ENCODE results near the gene HINT3. TPM values are rescaled to one million over a fixed set of nuclear protein-coding genes. Genes with fewer than 3 reads are reported as not detected.
"Not testable (repeated sequence)": the region's sequence is repeated elsewhere in the genome, so short reads cannot be mapped to it uniquely, and the experiment has no call there.

Gene HINT3
- total RNA-seq, 4 donors from 2014 or later, result 9.9 to 18.2 (median 11.5) TPM

DNA sequence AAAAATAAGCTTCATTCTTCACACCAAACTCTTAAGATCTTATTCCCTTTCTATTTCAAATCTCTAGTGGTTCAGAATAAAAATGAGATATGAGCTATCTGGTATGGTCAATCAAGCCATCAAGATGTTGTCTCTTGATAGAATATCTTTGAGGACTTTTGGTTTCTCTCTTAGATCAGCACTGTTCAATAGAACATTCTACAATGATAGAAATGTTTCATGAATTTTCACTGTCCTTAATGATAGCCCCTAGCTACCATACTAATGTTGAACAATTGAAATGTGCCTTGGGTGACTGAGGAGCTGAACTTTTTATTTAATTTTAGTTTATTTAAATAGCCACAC lies 24.1 kb upstream of the HINT3 start:
- no peaks in the 10 kb centered on the region for H3K9me3 ChIP-seq
- H3K4me3 ChIP-seq, result no peak overlapping the region
- TF ChIP-seq, protein P1, sequence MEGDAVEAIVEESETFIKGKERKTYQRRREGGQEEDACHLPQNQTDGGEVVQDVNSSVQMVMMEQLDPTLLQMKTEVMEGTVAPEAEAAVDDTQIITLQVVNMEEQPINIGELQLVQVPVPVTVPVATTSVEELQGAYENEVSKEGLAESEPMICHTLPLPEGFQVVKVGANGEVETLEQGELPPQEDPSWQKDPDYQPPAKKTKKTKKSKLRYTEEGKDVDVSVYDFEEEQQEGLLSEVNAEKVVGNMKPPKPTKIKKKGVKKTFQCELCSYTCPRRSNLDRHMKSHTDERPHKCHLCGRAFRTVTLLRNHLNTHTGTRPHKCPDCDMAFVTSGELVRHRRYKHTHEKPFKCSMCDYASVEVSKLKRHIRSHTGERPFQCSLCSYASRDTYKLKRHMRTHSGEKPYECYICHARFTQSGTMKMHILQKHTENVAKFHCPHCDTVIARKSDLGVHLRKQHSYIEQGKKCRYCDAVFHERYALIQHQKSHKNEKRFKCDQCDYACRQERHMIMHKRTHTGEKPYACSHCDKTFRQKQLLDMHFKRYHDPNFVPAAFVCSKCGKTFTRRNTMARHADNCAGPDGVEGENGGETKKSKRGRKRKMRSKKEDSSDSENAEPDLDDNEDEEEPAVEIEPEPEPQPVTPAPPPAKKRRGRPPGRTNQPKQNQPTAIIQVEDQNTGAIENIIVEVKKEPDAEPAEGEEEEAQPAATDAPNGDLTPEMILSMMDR (IDR thresholded peaks at IDR 0.05), result no peak
- TF ChIP-seq POLR2A (IDR thresholded peaks at IDR 0.05), result no peak
- no peaks in the 10 kb centered on the region for H3K27me3 ChIP-seq
- no peaks in the 10 kb centered on the region for H3K4me1 ChIP-seq
- H3K27ac ChIP-seq, result no peak overlapping the region
- H3K36me3 ChIP-seq, result peaks cover 0 to 15% (median 0%) of the 10 kb centered on the region in 3 donors
- no peak for DNase-seq

DNA sequence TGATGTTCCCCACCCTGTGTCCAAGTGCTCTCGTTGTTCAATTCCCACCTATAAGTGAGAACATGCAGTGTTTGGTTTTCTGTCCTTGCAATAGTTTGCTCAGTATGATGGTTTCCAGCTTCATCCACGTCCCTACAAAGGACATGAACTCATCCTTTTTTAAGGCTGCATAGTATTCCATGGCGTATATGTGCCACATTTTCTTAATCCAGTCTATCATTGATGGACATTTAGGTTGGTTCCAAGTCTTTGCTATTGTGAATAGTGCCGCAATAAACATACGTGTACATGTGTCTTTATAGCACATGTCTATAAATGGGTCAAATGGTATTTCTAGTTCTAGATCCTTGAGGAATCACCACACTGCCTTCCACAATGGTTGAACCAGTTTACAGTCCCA lies 21.1 kb upstream of the HINT3 start:
- H3K27me3 ChIP-seq, H3K4me1 ChIP-seq, H3K9me3 ChIP-seq, DNase-seq, H3K36me3 ChIP-seq, H3K27ac ChIP-seq, H3K4me3 ChIP-seq: not testable (repeated sequence)

DNA sequence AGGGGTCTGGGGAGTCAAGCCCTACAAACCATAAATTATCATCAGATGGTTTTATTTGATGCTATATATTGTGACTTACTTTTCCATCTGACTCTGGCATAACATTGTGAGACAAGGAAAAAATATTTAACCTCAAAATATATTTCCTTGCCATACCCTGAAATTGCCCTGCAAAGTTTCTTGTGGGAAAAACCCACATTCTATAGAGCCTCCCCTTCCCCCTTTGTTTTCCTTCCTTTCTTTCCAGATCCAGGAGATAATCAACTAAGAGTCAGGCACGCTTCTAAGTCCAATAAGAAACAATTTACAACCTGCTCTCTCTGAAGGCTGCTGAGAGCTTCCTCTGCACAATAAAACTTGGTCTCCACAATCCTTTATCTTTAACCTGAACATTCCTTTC lies 17.5 kb upstream of the HINT3 start:
- no peak overlapping the region for H3K4me3 ChIP-seq
- no peak overlapping the region for H3K27ac ChIP-seq
- no peaks in the 10 kb centered on the region for H3K36me3 ChIP-seq
- TF ChIP-seq POLR2A (IDR thresholded peaks at IDR 0.05), result no peak
- TF ChIP-seq, protein P1 (IDR thresholded peaks at IDR 0.05), result no peak
- H3K27me3 ChIP-seq, result no peaks in the 10 kb centered on the region
- DNase-seq, result no peak
- H3K9me3 ChIP-seq, result no peaks in the 10 kb centered on the region
- peaks cover 0 to 13% (median 6%) of the 10 kb centered on the region in 4 donors for H3K4me1 ChIP-seq

DNA sequence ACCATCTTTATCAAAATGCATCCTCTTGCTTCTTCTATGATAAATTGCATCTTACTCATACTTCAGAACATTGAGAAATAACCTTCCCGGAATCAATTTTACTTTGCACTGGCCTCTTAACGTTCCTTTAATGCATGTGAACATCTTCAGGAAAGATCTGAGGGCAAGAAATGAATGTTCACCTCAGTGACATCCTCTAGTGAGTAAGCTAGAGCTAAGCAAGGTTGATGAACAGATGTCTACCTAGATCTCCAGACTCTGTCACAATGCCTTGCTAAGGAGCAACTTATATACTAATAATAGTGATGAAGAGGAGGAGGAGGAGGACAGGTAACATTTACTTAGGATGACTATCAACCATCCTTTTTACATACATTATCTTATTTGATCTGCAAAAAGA lies 16.8 kb upstream of the HINT3 start:
- H3K36me3 ChIP-seq, result no peaks in the 10 kb centered on the region
- DNase-seq, result no peak
- TF ChIP-seq, protein P1 (IDR thresholded peaks at IDR 0.05), result no peak
- TF ChIP-seq POLR2A (IDR thresholded peaks at IDR 0.05), result no peak

DNA sequence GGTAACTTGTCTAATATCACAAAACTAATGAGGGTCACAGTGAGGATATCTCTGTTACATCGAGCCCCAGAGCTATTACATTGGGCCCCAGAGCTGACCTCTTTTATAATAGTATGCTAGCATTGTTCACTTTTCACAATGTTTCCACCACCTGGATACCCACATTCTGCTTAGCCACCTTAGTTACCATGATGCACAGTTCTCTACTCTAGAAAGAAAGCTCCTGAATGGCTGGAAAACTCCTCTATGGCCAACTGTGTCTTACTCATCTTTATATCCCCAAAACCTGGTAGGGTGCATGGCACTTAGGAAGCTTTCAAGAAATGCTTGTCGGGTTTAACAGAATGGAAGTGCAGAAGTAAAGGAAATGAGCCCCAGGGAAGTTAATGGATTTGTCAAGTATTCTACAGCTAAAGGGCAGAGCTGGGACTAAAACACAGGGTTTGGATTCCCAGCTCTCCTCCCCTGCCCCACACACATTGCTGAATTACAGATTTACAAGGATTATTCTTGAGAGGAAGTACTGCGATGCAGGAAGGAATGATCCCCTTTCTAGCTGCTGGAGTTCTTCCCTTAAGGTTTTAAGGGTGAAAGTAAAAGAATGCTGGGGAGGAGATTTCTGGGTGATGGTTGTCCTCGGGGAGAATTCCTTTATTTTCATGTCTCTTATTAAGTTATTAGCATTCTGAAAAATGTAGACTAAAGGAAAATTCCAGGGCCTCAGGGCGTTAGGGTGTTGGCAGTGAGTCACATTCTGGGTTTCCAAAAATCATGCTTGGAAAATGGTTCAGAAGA lies 16.1 kb upstream of the HINT3 start:
- Histone ChIP-seq H3K9me3 (no peaks in the 10 kb centered on the region), H3K4me1 (peaks cover 0 to 26% (median 7%) of the 10 kb centered on the region in 4 donors), H3K27ac (no peak overlapping the region), H3K4me3 (no peak overlapping the region), H3K27me3 (no peaks in the 10 kb centered on the region), H3K36me3 (no peaks in the 10 kb centered on the region)
- TF ChIP-seq, protein P1 (IDR thresholded peaks at IDR 0.05), result no peak
- TF ChIP-seq POLR2A (IDR thresholded peaks at IDR 0.05), result no peak
- no peak for DNase-seq

More for the DNA sequence above, 16.8 kb upstream of the HINT3 start:
- peaks cover 0 to 19% (median 6%) of the 10 kb centered on the region in 4 donors for H3K4me1 ChIP-seq
- H3K4me3 ChIP-seq, result no peak overlapping the region
- H3K27me3 ChIP-seq, result no peaks in the 10 kb centered on the region
- no peaks in the 10 kb centered on the region for H3K9me3 ChIP-seq
- H3K27ac ChIP-seq, result no peak overlapping the region

DNA sequence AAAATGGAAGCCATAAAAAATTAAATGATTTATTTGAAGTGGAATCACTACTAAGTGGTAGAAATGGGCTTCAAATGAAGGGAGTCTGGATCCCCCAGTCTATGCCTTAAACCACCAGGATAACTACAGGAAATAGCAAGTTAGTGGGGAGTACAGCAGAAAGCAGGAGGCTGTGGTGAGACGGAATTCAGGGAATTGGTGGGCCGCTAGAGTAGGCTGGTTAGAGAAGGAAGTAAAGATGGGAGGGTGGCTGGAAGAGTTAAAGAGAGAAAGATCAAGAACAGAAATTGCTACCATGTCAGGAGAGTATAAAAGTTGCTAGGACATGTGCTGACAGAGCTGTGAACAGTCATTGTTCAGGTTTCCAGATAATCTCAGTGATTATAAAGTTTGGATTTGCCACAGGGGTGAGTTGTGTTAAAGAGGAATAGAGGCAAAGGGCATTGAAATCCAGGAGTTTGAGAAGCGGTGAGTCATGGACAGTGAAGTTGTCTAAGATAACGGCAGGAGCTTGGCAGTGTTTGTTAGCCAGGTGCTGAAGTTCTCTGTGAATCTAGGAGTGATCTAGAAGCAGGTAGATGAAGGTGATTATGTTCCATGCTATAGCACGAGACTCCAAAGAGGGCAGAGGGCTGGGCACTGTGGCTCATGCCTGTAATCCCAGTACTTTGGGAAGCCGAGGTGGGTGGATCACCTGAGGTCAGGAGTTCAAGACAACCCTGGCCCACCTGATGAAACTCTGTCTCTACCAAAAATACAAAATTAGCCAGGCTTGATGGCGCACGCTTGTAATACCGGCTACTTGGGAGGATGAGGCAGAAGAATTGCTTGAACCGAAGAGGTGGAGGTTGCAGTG lies 13.7 kb upstream of the HINT3 start:
- TF ChIP-seq POLR2A (IDR thresholded peaks at IDR 0.05), result no peak
- TF ChIP-seq, protein P1 (IDR thresholded peaks at IDR 0.05), result no peak
- Histone ChIP-seq H3K27ac (peak overlapping the region in 3 of 4 donors; percentile 48 to 92 (median 85)), H3K36me3 (no peaks in the 10 kb centered on the region), H3K4me1 (peaks cover 0 to 38% (median 8%) of the 10 kb centered on the region in 4 donors), H3K9me3 (no peaks in the 10 kb centered on the region), H3K27me3 (no peaks in the 10 kb centered on the region), H3K4me3 (no peak overlapping the region)
- peak in 1 of 3 donors; percentile 74 for DNase-seq
